HepG2 (cell line): ENCODE data around the gene PPP2R1B. TPM values are rescaled to one million over a fixed set of nuclear protein-coding genes. Genes with fewer than 3 reads are reported as not detected.

Experiments used
- EZH2 ChIP-seq: conservative IDR thresholded peaks from 2 replicates; pipeline ENCODE4 v1.6.1; 2012; ENCODE audit warnings: mild to moderate bottlenecking, low read depth, low read length, moderate library complexity
- KAT7 ChIP-seq: IDR thresholded peaks from 2 replicates; pipeline ENCODE4 v1.6.1; 2018; ENCODE audit warnings: borderline replicate concordance, missing compliant biosample characterization
- KLF15 ChIP-seq: sonication (generic); formaldehyde crosslinking; IDR thresholded peaks from 2 replicates; pipeline ENCODE4 v1.8.1; 2023; ENCODE audit warnings: borderline replicate concordance, mild to moderate bottlenecking, inconsistent platforms, missing genetic modification reagents, mixed read lengths
- MXD4 ChIP-seq: IDR thresholded peaks from 2 replicates; pipeline ENCODE4 v1.6.1; 2016; ENCODE audit warnings: mild to moderate bottlenecking, missing biosample characterization, missing genetic modification reagents
- STAG1 ChIP-seq: sonication (generic); formaldehyde crosslinking; IDR thresholded peaks from 2 replicates; pipeline ENCODE4 v1.4.0; 2020; ENCODE audit warnings: missing genetic modification reagents
- ZNF317 ChIP-seq: sonication (generic); formaldehyde crosslinking; IDR thresholded peaks from 2 replicates; pipeline ENCODE4 v1.5.0; 2020; ENCODE audit warnings: mild to moderate bottlenecking, missing genetic modification reagents
- ZNF335 ChIP-seq: sonication (generic); formaldehyde crosslinking; IDR thresholded peaks from 2 replicates; pipeline ENCODE4 v1.4.0; 2020; ENCODE audit warnings: missing genetic modification reagents
- ZNF564 ChIP-seq: sonication (generic); formaldehyde crosslinking; IDR thresholded peaks from 2 replicates; pipeline ENCODE4 v1.8.1; 2023; ENCODE audit warnings: mild to moderate bottlenecking, missing genetic modification reagents
- ZNF574 ChIP-seq: sonication (generic); formaldehyde crosslinking; IDR thresholded peaks from 2 replicates; pipeline ENCODE4 v1.4.0; 2020; ENCODE audit warnings: missing genetic modification reagents
- ZNF639 ChIP-seq: conservative IDR thresholded peaks from 2 replicates; pipeline ENCODE4 v1.6.1; 2018; ENCODE audit warnings: missing genetic modification reagents
- ZNF749 ChIP-seq: sonication (generic); formaldehyde crosslinking; IDR thresholded peaks from 2 replicates; pipeline ENCODE4 v1.8.0; 2022; ENCODE audit warnings: mild to moderate bottlenecking, missing genetic modification reagents, moderate library complexity, borderline replicate concordance
- ZNF83 ChIP-seq: sonication (generic); formaldehyde crosslinking; IDR thresholded peaks from 2 replicates; pipeline ENCODE4 v1.4.0; 2020; ENCODE audit warnings: missing genetic modification reagents, mild to moderate bottlenecking, borderline replicate concordance
- ZNF879 ChIP-seq: sonication (generic); formaldehyde crosslinking; IDR thresholded peaks from 2 replicates; pipeline ENCODE4 v1.8.1; 2023; ENCODE audit warnings: missing genetic modification reagents
- polyA plus RNA-seq, 8 experiments: library from polyadenylated mRNA; depleted of rRNA in 3 of 8; stranded (reverse) in 7 of 8; unstranded in 1 of 8; fragments of >200 nt; fragmentation: Illumina TruSeq in 4 of 8; extraction: Trizol in 4 of 8; gene quantifications; 2 replicates each; pipeline versions ENCODE4 v1.2.1 to v1.2.3, GENCODE V29; 2011 to 2016; ENCODE audit warnings: low read depth in 4 of 8, missing spikeins in 1 of 8, mixed read lengths in 1 of 8; ENCODE audit not compliant: insufficient read depth in 1 of 8
- total RNA-seq, 5 experiments: library from RNA; depleted of rRNA; stranded (reverse); fragments of >200 nt; fragmentation: Illumina TruSeq; extraction: Trizol; gene quantifications; 2 replicates each; pipeline ENCODE4 v1.2.3, GENCODE V29; 2016; ENCODE audit warnings: low read depth in 1 of 5
- TF ChIP-seq, protein P1 (sequence below): IDR thresholded peaks from 2 replicates; pipeline ENCODE4 v1.6.1; 2016; ENCODE audit warnings: low read depth
- TF ChIP-seq, protein P2 (sequence below): sonication (generic); formaldehyde crosslinking; IDR thresholded peaks from 2 replicates; pipeline ENCODE4 v1.9.0; 2021; ENCODE audit warnings: missing genetic modification reagents, borderline replicate concordance
- TF ChIP-seq, protein P3 (sequence below): sonication (generic); formaldehyde crosslinking; IDR thresholded peaks from 2 replicates; pipeline ENCODE4 v1.4.0; 2020; ENCODE audit warnings: low read depth, mild to moderate bottlenecking, missing genetic modification reagents

PPP2R1B gene
- total and polyA plus RNA-seq, 2 of the 13 experiments (the other 11 are each of a cell fraction or from before 2014, with no cell fraction given): 22.1 to 56.8 TPM

- TF ChIP-seq, protein P1, sequence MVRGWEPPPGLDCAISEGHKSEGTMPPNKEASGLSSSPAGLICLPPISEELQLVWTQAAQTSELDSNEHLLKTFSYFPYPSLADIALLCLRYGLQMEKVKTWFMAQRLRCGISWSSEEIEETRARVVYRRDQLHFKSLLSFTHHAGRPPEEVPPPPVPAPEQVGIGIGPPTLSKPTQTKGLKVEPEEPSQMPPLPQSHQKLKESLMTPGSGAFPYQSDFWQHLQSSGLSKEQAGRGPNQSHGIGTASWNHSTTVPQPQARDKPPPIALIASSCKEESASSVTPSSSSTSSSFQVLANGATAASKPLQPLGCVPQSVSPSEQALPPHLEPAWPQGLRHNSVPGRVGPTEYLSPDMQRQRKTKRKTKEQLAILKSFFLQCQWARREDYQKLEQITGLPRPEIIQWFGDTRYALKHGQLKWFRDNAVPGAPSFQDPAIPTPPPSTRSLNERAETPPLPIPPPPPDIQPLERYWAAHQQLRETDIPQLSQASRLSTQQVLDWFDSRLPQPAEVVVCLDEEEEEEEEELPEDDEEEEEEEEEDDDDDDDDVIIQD: no peak
- TF ChIP-seq ZNF879 (no peak), ZNF317 (CRISPR knock-in tag) (0 out of 2 replicates have a peak, but pooled peaks have one; percentile 22), ZNF564 (CRISPR knock-in tag) (no peak), KAT7 (CRISPR knock-in tag) (peak; percentile 45; the same call in 1 of the 2 replicates), ZNF749 (CRISPR knock-in tag) (no peak), STAG1 (CRISPR knock-in tag) (peak; percentile 88), MXD4 (CRISPR knock-in tag) (0 out of 2 replicates have a peak, but pooled peaks have one; percentile 9), EZH2 (no peak), ZNF83 (no peak), ZNF639 (CRISPR knock-in tag) (no peak), ZNF335 (CRISPR knock-in tag) (no peak), ZNF574 (CRISPR knock-in tag) (0 out of 2 replicates have a peak, but pooled peaks have one; percentile 29), KLF15 (no peak)
- TF ChIP-seq, protein P2, sequence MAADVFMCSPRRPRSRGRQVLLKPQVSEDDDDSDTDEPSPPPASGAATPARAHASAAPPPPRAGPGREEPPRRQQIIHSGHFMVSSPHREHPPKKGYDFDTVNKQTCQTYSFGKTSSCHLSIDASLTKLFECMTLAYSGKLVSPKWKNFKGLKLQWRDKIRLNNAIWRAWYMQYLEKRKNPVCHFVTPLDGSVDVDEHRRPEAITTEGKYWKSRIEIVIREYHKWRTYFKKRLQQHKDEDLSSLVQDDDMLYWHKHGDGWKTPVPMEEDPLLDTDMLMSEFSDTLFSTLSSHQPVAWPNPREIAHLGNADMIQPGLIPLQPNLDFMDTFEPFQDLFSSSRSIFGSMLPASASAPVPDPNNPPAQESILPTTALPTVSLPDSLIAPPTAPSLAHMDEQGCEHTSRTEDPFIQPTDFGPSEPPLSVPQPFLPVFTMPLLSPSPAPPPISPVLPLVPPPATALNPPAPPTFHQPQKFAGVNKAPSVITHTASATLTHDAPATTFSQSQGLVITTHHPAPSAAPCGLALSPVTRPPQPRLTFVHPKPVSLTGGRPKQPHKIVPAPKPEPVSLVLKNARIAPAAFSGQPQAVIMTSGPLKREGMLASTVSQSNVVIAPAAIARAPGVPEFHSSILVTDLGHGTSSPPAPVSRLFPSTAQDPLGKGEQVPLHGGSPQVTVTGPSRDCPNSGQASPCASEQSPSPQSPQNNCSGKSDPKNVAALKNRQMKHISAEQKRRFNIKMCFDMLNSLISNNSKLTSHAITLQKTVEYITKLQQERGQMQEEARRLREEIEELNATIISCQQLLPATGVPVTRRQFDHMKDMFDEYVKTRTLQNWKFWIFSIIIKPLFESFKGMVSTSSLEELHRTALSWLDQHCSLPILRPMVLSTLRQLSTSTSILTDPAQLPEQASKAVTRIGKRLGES: no peak
- TF ChIP-seq, protein P3, sequence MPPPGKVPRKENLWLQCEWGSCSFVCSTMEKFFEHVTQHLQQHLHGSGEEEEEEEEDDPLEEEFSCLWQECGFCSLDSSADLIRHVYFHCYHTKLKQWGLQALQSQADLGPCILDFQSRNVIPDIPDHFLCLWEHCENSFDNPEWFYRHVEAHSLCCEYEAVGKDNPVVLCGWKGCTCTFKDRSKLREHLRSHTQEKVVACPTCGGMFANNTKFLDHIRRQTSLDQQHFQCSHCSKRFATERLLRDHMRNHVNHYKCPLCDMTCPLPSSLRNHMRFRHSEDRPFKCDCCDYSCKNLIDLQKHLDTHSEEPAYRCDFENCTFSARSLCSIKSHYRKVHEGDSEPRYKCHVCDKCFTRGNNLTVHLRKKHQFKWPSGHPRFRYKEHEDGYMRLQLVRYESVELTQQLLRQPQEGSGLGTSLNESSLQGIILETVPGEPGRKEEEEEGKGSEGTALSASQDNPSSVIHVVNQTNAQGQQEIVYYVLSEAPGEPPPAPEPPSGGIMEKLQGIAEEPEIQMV: no peak
Observed at GRCh38 chr11:111777094-111778046, 11.2 kb upstream of the PPP2R1B start (continued).
